CD4-positive, alpha-beta T cell treated with Interleukin-2 at 100 ng/mL for 4 hours (primary cell): ENCODE results near the gene CYTL1.
"Not testable (repeated sequence)": the region's sequence is repeated elsewhere in the genome, so short reads cannot be mapped to it uniquely, and the experiment has no call there.

ENCODE experiments used
- DNase-seq: peaks from one replicate; pipeline ENCODE4 v3.0.0-alpha.2; 2020; ENCODE audit warnings: low spot score

Gene CYTL1

DNA sequence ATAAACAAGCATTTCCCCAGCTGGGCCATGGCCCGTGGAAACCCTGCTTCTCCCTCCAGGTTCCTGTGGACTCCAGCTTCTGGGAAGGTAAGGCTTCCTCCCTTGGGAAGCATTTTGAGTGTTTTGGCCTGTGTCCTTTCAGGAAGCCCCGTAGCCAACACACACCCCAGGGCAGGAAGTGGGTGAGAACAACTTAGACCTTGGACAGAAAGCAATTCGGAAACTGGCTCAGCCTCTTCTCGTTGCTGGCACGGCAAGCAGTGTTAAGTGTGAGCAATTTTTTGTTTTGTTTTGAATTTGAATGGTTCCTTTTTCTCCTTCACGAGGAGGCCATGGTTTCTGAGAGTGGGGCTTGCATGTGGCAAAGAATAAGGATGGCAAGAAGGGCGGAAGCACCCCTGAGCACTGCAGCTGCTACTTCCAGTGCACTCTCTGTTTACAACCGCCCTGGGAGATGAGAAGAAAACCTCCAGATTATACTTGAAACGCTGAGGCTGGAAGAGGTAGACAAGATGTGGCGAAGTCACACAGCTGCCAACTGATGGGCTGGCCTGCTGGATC is 14.1 kb upstream of the CYTL1 start:
- no peak for DNase-seq

DNA sequence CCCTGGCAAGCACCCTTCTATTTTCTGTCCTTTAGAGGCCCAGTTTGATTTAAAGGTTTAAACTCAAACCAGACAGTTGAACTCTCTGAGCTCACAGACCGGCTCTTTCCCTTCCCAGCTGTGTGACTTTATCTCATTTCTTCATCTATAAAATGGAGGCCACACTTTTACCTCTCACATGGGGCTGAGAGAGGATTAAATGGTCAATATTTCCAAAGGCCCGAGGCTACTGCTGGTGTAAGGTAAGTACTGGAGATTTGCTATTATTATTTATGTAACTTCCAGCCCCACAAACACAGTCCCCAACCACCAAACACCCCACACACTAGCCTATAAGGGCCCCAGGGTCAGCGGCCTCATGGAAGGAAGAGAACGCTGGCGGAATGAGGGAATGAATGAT is 13.6 kb upstream of the CYTL1 start:
- DNase-seq = no peak

DNA sequence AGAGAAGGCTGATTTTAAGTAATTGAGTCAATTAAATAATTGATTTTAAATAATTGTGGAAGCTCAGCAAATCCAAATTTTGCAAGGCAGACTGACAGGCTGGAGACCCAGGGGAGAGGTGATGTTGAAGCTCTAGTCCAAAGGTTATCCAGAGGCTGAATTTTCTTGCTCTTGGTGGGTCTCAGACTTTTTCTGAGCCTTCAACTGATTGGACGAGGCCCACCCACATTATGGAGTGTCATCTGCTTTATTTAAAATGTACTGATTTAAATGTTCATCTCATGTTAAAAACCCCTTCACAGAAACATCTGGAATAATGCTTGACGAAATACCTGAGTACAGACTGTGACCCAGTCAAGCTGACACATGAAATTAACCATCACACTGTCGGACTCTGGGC is 11.7 kb upstream of the CYTL1 start:
- DNase-seq = no peak

DNA sequence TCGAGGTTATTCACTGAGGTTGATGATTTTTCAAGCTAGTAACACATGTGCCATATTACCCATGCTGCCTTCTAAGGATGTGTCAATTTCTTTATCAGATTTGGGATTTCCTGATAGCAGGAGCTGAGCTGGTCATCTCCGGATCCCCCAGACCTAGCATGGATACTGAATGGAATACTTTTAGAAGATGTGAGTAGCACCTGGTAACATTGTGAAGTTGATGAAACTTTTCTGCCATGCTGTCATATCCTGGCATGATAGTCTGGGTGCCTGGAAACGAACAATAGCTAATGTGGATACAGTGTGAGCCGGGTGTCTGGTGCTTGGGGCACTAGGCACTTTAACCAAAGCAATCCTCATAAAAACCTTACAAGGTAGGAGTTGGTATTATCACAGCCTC is 11.0 kb upstream of the CYTL1 start:
- no peak for DNase-seq

DNA sequence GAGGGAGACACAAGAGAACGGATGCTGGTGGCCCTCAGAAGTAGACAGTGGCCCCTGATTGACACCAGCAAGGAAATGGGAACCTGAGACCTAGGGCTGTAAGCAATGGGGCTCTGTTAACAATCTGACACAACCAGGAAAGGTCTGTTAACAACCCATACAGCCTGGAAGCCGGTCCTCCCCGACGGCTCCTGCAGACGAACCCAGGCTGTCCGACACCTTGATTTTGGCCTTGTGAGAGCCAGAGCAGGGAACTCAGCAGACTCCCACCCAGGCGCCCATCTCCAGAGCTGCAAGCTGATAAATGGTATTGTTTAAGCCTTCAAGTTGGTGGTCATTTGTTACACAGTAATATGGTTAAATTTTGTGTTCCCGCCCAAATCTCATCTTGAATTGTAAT is 10.2 kb upstream of the CYTL1 start:
- DNase-seq = no peak

DNA sequence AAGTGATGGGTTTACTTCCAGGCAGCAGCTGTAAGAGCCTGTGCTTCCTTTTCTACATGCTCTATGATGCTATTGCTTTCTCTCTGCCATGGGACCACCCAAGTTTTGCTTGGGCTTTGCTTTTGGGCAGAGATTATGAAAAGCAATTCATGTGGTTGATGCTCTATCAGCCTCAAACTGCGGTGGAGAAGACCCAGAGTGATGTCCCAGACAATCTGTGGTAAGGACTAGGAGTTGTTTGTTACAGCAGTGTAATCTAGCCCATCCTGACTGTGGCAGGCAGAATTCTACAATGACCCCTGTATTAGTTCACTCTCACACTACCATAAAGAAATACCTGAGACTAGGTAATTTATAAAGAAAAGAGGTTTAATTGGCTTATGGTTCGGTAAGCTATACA is 9.2 kb upstream of the CYTL1 start:
- DNase-seq = no peak

DNA sequence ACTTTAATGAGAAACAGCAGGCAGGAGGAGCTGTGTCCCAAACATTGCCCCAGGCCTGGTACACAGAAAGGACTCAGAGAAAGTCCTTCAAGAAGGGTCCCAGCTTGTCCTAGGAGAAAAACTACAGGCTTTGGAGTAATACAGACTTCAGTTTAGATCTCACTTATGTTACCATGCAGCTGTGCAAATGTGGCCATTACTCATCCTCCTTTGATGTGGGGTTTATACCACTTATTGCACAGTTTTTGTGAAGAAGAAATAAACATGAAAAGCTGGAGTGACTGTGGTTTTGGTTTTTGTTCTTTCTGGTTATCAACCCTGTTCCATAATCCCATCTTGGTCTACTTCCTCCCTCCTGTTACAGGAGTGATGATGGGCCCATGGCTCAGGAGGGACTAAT is 8.1 kb upstream of the CYTL1 start:
- no peak for DNase-seq

DNA sequence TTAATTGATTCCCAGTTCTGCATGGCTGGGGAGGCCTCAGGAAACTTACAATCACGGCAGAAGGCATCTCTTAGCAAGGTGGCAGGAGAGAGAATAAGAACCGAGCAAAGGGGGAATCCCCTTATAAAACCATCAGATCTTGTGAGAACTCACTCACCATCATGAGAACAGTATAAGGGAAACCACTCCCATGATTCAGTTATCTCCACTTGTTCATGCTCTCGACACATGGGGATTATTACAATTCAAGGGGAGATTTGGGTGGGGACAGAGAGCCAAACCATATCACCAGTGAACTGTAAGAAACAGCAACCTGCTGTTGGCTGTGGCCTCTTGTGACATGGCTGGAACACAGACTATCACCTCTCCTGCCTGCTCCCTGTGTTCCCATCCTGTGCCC is 7.1 kb upstream of the CYTL1 start:
- no peak for DNase-seq

DNA sequence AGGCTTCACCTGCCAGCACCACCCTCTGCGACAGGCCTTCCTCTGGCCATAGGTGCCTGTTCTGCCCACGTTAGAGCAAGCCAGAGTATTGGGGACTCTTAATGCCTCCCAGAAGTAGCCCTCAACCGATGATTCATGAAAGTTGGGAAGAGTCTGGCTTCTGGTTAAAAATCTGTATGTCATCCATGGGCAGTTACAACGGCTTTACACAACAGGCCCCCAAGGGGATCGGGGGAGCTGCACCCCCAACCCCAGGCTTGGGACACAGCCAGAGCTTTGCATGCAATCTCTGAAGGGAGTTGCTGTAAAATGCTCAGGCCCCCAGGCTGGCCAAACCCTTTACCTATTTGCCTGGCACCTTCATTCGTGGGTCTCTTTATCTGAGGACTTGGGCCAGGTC is 5.4 kb upstream of the CYTL1 start:
- no peak for DNase-seq

DNA sequence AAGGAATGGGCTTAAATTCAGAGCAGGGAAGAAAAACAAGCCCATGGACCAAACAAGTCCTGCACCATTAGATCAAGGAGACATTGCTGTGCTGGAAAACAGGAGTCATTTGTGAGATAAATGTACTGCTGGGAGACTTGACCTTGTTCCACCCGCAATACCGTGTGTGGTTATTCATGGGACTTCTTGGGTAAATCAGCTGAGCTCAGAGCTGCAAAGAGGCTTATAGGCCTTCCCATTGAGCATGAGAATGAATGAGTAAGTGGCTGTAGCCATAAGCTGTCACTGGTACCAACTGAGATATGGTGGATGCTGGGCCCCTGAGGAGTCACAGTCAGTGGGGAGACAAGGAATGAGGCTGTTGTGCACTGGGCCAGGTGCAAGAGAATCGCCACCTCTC is 2.3 kb upstream of the CYTL1 start:
- DNase-seq = no peak

DNA sequence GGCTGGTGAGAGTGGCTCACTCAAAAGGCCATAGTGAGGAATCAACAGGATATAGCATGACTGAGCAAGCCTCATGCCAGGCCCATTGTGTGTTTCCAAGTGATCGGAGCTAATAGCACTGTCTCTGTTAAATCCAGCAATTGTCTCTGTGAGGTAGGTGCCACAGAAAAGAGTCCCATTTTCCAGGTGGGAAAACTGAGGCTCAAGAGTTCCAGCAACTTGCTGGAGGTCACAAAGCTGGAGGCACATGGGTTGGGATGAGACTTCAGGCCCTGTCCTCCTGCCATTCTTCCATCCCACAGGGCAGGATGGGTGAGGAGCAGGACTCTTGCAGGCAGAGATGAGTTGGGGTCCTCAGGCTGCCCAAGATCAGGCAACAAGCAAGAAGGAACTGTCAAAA is 1.1 kb upstream of the CYTL1 start:
- no peak for DNase-seq

DNA sequence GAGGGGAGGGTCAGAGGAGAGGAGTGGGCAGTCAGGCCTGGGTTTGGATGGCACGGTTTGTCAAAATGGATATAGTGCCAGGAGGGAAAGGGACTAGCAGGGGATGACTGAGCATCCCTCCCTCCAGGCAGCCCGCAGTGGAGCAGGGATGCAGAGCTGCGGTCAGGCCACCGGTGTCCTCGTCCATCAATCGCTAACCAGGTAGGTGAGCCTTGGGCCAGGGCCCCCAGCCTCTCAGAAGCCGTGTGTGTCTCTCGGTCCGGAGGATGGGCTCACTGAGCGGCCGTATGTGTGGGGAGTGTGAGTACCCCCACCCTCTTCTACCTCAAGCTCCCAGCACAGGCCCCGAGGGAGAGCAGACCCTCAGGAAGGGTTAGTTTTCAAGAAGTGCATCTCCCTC is 538 bp upstream of the CYTL1 start:
- no peak for DNase-seq

DNA sequence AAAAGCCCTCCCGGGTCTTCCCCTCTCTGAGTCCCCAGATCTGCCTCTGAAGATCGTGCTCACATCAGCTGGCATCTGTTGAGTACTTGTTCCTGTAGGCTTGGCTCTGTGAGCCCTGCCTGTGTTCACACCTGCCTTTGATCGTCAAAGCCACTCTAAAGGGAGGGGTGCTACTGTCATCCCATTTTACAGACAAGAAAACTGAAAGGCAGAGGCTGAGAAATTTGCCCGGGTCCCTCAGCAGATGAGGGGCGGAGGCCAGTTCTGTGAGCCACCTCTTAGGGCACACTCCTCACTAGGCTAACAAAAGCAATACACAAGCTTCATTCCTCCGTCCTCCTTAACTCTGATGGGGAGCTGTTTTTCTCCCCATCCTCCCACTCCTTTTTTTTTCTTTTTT is 655 bp downstream of the CYTL1 start:
- DNase-seq = no peak

DNA sequence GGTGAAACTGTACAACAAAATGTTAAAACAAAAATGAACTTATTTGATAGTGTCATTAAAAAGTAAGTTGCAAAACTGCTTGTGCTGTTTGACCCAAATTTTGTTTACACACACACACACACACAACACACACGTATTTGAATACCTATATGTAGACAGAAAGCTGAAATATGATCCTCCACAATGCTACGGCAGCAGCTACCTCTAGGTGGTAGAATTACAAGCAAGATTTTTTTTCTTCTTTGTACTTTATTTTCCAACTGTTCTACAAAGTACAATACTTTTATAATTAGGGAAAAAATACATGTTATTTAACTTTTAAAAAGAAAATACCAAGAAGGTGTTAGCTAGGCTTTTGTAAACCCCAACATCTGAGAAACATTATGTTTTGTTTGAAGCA is 1.2 kb downstream of the CYTL1 start:
- no peak for DNase-seq

DNA sequence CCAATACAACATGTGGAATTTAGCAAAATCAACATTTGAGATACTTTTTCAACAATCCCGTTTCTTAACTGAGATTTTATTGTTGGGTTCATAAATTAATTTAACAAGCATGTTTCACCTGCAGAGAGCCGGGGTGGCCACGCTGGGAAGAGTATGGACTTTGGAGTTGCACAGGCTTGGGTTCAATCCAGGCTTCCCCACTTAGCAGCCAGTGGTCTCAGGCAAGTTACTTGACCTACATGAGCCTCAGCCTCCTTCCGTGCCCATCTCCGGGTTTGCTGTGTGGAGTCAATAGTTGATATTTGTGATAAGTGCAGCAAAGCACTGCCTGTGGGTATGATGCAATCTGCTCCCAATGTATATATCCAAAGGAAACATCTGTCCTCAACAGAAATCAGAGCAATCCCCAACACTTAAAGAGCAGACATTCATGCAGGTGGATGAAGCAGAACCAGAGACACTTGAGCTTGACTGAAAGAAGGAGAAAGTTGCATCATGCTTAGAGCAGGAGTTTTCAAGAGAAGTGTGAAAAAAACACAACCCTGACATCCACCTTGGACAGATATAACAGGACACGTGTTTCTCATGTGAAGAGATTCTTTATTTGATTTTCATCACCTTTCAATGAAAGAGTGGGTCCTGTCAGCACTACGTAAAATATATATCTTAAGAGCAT is 5.1 kb downstream of the CYTL1 start:
- DNase-seq = no peak

DNA sequence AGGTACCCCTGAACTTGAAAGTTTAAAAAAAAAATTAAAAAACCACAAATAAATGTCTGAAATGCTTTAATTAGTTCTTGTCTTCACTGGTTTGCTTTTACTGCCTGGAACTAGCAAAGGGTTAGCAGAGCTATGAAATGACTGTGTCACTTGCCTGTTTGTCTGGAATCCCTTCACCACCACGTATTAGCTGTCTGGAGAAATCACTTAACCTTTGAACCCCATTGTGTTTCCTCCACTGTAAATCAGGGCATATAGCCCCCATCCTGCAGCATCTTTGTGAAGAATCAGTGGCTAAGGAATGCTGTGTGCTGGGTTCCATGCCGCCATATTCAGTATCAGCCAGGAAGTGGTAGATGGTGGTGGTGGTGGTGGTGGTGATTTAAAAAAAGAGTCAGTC is 6.3 kb downstream of the CYTL1 start:
- DNase-seq = no peak

DNA sequence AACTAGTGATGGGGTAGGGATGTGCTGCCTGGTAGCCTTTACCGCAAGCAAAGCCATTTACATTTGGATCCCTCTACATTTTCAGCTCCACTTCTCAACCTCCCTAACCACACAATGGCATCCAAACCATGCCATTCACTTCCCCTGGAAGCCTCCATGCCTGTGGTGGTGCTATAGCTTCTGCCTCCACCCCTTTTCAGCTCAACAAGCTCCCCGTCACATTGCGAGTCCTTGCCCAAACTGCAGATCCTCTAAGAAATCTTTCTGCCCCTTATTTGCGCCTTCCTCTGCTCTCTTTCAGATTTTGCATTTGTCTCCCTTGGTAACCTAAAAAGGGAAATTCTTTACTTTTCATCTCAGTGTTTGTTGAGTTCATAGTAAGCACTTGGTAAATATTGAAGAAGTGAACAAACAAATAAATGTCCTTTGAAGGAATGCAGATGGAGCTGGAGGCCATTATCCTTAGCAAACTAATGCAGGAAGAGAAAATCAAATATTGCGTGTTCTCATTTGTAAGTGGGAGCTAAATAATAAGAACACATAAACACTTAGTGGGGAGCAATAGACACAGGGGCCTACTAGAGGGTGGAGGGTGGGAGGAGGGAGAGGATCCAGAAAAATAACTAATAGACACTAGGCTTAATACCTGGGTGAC is 6.9 kb downstream of the CYTL1 start:
- DNase-seq = no peak

DNA sequence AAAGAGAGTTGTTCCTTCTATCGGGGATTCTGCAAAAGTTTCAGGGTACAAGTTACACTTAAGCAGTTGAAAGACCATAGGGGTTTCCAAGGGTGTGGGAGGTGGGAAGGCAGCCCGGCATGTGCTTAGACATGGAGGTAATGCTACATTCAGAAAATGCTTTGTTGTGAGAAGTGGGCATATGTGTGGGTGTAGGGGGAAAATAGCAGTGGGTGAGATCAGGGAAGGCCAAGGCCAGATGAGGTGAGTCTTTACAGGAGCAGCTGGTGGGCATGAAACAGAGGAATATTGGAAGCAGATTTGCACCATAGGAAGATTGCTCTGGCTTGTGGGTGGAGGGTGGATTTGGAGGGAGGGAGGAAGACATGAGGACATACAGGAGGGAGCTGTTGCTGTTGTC is 8.3 kb downstream of the CYTL1 start:
- no peak for DNase-seq

DNA sequence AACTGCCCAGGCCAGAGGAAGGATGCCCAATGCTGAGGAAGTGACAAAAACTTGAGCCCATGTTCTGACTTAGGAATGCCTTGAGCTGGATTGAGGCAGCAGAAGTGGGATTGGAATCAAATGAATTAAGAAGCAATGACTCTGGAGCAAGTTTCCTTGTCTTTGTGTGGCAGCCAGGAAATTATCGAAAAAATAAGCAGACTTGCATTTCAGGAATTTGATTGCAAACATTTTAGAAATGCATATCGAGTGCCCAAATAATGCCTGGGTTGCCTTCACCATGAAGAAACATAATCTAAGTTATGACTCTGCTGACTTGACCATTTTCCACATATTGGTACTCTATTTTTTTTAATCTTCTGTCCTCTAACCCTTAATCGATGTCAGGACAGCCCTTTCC is 9.5 kb downstream of the CYTL1 start:
- DNase-seq = no peak

DNA sequence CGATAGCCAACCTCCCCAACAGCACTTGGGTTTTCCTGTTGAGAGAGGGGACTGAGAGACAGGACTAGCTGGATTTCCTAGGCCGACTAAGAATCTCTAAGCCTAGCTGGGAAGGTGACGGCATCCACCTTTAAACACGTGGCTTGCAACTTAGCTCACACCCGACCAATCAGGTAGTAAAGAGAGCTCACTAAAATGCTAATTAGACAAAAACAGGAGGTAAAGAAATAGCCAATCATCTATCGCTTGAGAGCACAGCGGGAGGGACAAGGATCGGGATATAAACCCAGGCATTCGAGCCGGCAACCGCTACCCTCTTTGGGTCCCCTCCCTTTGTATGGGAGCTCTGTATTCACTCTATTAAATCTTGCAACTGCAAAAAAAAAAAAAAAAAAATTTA is 12.3 kb downstream of the CYTL1 start:
- not testable (repeated sequence) for DNase-seq

DNA sequence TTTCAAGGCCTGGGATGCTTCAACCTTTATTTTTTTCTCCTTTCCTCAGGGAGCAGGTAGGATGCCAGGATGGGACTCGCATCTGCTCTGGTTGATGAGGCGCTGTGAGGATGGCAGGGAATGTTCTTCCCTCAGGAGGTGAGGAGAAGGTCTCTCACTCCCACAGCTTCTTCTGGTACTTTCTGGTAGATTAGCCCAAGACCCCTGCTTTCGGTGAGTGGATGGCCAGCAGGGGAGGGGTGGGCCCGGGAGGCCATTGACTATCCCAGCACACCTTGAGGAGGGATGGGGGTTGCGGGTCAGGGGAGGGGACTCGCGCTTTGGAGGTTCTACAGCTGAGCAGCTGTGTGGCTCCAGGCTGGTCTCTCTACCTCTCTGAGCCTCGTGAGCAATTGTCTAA is 14.8 kb downstream of the CYTL1 start:
- no peak for DNase-seq

DNA sequence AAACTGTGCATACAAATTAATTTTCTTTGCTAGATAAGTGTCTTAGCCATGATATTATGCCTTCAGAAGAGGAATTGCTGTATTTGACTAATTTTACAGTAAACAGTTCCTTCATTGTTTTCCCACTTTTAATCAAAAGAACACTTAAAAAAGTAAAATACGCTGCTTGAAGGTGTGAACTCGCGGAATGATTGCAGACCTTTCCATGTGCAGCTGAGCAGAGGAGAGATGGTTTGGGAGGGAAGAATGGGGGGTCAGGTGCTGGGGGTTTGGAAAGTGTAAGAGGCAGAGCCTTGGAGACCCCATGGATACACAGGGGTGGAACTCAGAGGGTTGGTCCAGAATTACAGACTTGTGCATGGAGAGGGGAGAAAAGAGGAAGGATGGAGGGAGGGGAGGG is 15.3 kb downstream of the CYTL1 start:
- DNase-seq = no peak

DNA sequence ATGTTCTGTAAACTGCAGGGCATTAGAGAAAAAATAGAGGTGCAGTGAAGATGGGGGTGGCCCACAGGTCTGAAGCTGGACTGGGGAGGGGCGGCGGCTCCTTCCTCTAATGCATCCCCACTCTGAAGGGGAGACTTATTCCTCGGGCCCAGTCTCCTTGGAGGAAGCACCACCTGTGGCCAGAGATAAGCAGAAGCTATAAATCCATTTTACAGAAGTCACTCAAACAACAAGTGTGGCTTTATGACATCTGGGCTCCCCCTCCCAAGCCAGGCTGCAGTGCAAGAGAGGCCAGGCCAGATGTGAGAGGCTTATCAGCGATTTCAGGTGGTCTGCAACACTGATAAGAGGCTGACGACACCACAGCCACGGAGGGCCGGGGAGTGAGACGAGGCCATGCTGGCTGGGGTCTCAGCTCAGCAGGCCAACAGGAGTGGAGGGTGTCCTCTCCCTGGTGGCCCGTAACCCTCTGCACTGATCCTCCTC is 15.8 kb downstream of the CYTL1 start:
- DNase-seq = no peak

DNA sequence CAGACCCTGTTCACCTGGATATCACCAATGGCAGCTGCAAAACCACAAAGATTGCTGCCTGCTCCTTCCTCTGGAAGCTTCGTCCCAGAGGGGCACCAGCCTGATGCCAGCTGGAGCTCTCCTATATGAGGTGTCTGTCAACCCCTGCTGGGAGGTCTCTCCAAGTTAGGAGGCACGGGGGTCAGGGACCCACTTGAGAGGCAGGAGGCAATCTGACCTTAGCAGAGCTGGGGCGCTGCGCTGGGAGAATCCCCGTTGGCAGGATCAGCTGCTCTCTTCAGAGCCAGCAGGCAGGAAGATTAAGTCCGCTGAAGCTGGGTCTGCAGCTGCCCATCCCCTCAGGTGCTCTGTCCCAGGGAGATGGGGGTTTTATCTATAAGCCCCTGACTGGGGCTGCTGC is 17.6 kb downstream of the CYTL1 start:
- DNase-seq = not testable (repeated sequence)
